Endothelial cell of hepatic sinusoid (primary cell): ENCODE measurements around the gene KRTAP10-8.

ENCODE experiments used
- in situ Hi-C: cut with HindIII; loops from 2 replicates; pipeline ENCODE4 v1.10.0; 2017; ENCODE audit warnings: low sequenced_read_pairs

KRTAP10-8 gene

GRCh38 chr21:44643741-44644310 lies 31.9 kb downstream of the KRTAP10-8 start:
- in situ Hi-C loops = no loop called here

GRCh38 chr21:44644878-44645277 lies 33.0 kb downstream of the KRTAP10-8 start:
- in situ Hi-C loops = loop anchor here (5.0 kb wide), 1 partner anchor 67 kb away; the partner anchor contains the start of gene TSPEAR

DNA sequence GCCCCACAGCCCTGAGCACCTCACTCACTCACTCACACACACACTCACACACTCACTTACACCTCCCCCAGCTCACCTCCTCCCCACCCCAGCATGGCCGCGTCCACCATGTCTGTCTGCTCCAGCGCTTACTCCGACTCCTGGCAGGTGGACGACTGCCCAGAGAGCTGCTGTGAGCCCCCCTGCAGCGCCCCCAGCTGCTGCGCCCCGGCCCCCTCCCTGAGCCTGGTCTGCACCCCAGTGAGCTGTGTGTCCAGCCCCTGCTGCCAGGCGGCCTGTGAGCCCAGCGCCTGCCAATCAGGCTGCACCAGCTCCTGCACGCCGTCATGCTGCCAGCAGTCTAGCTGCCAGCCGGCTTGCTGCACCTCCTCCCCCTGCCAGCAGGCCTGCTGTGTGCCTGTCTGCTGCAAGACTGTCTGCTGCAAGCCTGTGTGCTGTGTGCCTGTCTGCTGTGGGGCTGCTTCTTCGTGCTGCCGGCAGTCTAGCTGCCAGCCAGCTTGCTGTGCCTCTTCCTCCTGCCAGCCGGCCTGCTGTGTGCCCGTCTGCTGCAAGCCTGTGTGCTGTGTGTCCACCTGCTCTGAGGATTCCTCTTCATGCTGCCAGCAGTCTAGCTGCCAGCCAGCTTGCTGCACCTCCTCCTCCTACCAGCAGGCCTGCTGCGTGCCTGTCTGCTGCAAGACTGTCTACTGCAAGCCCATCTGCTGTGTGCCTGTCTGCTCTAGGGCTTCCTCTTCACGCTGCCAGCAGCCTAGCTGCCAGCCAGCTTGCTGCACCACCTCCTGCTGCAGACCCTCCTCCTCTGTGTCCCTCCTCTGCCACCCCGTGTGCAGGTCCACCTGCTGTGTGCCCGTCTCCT lies 34.7 kb downstream of the KRTAP10-8 start, which contains the start of gene KRTAP10-11:
Gene KRTAP10-11 (plus strand): TSS at position 49 of the 856 bp plus-strand sequence. CDS start 45 bp downstream, at position 94.
- in situ Hi-C loops = loop anchor here (5.0 kb wide), 1 partner anchor 66 kb away; the partner anchor contains the start of gene TSPEAR

GRCh38 chr21:44647222-44647552 lies 35.3 kb downstream of the KRTAP10-8 start:
- in situ Hi-C loops = loop anchor here (5.0 kb wide), 1 partner anchor 65 kb away; the partner anchor contains the start of gene TSPEAR

DNA sequence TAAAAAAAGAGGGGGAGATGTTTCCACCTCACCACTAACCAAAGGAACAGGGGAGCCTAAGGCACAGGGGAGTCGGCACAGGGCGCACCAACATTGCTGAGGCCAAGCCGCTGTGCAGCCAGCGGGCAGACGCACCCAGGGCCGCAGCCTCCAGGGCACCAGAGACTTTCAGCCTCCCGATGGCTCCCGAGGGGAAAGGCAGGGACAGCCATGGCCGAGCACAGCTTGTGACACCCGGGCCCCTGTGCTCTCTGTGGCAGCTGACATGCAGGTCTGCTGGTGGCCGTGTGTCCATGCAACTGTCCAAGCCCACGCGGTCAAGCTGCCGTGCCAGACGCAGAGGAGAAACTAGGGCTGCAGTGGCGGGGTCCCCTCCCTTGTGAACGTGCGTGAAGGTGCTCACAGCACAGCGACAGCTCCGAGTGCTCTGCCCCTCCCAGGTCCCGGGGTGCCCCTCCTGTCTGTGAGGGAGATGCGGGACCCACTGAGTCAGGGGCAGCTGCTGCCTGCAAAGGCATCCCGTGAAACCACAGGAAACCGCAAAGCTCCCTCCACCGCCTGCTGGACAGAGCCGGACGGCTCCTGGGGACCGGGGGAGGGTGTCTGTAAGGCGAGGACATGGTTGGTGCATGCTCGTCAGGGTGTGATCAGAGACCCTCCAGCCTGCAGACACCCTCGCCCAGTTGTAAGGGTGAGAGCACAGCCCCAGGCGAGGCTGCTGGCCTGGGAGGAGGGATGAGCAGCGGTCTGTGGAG lies 36.9 kb downstream of the KRTAP10-8 start:
- in situ Hi-C loops = loop anchor here (5.0 kb wide), 1 partner anchor 64 kb away; the partner anchor contains the start of gene TSPEAR

- in situ Hi-C loops = loop anchor here (5.0 kb wide), 2 partner anchors 43 to 63 kb away; partner anchors contain the start of gene TSPEAR
Observed at GRCh38 chr21:44649521-44650100, 37.7 kb downstream of the KRTAP10-8 start.

GRCh38 chr21:44650265-44650972 lies 38.5 kb downstream of the KRTAP10-8 start:
- in situ Hi-C loops = loop anchor here (5.0 kb wide), 1 partner anchor 42 kb away; no protein-coding TSS in a partner anchor

- in situ Hi-C loops = loop anchor here (5.0 kb wide), 1 partner anchor 41 kb away; no protein-coding TSS in a partner anchor
Observed at GRCh38 chr21:44650973-44651675, 39.2 kb downstream of the KRTAP10-8 start.

DNA sequence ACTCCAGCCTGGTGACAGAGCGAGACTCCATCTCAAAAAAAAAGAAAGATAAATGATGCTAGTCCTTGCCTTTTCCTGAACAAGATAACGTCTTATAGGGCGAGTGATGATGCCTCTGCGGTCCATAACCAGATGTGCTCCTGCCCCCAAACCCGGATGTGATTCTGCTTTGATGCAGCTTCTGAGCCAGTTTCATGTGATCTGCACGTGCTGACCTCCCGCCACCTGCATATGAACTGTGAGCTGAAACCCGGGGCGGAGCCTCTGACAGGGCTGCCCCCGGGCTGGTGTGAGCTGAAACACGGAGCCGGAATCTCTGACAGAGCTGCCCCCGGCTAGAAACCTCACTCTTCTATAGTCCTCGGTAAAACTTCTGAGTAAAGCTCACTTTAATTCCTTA lies 41.2 kb downstream of the KRTAP10-8 start:
- in situ Hi-C loops = loop anchor here (5.0 kb wide), 1 partner anchor 39 kb away; no protein-coding TSS in a partner anchor

DNA sequence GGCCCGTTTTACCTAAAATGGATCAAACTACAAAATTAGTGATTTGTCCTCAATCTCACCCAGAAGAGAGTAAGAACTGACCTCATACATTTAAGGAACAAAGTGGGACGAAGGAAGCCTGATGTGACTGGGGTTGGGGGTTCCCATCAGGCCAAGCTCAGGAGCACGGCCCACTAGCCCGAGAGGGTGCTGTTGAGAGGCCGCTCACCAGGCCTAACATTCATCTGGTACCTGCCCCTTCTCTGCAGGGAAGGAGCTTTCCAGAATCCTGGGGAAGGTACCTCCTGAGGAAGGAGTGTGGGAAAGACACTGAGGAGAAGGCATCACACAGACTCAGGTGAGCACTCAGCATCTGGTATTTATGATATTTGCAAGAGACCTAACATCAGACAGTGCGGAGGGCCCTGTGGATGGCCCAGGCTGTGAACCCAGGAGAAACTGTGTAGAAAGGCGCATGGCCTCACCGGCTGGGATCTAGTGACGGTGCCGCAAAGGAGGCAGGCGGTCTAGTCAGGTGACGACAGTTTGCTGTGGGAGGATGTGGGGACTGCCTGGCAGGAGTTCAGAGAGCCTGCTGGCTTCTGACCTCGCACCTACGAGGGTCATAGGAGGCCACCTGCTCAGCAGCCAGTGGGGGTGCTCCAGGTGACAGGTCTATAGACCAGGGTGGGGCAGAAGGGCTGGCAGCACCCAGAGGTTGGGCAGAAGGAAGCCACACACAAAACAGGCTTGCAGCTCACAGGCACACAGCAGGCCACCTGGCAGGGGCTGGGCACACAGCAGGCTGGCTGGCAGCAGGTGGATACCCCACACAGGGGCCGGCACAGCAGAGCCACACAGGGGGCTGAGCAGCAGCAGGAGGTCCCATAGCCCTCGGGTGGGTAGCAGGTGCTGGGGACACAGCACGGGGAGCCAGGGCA lies 42.0 kb downstream of the KRTAP10-8 start:
- in situ Hi-C loops = loop anchor here (5.0 kb wide), 1 partner anchor 38 kb away; no protein-coding TSS in a partner anchor

DNA sequence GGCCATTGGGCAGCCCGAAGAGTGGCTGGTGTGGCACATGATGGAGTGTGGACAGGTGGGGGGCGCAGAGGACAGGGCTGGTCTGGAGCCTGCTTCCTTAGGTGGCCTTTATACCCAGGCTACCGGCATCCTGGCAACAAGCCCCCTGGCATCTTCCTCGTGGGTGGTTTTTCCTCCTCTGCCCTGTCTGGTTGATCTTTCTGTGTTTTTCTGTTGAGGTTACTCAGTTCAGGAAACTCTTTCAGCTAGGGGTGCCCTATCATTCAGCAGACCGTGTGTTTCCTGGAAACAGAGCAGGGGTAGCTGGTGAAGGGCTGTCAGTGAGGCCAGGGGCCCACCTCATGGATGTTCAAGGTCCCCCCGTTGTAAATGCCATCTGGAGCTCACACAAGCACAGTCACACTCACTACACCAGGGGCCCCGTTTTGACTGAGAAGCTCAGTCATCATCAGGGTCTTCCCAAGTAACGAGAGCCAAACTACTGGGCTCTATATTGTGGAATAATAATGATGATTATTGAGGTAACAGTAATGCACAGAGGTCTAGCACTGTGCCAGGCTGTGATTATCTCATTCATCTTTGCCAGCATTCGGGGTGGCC lies 42.8 kb downstream of the KRTAP10-8 start, which contains the start of gene KRTAP12-4:
Gene KRTAP12-4 (minus strand): TSS at position 84 of the 600 bp plus-strand sequence. CDS start 45 bp downstream, at position 39.
- in situ Hi-C loops = loop anchor here (5.0 kb wide), 1 partner anchor 38 kb away; no protein-coding TSS in a partner anchor

DNA sequence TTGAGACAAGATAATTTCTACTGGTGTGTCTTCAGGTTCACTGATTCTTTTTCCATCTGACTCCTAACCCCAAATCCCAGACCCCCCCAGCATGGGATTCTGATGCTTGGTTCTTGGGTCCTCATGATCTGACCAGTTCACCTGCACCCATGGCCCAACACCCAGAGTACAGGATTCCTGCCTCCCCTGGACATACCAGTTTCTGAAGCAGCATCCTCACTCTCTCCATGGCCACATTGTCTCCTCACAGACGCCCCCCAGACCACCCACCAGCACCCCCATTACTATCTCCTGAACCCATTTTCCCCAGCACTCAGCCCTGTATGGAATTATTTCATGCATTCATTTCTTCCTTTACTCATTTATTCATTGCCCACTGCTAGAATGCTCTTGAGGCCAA lies 45.0 kb downstream of the KRTAP10-8 start:
- in situ Hi-C loops = no loop called here

GRCh38 chr21:44657635-44658540 lies 46.0 kb downstream of the KRTAP10-8 start, which contains the start of gene KRTAP12-3:
Gene KRTAP12-3 (plus strand): TSS chr21:44657932. CDS start chr21:44657980, 48 bp downstream.
- in situ Hi-C loops = no loop called here

DNA sequence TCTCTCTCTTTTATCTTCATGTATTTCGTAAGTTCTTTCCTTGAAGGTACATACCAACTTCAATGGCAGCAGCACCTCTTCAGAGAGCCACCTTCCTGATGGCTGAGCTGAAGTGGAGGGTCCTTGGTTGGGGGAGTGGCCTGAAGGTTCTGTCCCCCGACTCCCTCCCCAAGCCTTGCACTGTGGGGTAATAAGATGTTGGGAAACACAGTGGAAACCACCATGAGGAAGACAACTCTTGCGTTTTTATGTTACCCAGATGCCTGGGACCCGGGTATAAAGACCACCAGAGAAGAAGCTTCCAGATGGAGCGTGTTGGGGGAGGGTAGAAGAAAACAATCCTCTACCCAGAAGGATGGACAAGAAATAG lies 46.6 kb downstream of the KRTAP10-8 start:
- in situ Hi-C loops = no loop called here

- in situ Hi-C loops = no loop called here
Observed at GRCh38 chr21:44658913-44659595, 47.2 kb downstream of the KRTAP10-8 start.

GRCh38 chr21:44661567-44661966 lies 49.7 kb downstream of the KRTAP10-8 start:
- in situ Hi-C loops = loop anchor here (5.0 kb wide), 1 partner anchor 76 kb away; no protein-coding TSS in a partner anchor
